Suppressor macrophage (primary cell): ENCODE data around the gene SIRPA.

Experiments
- DNase-seq, 4 experiments: peaks; one replicate each; pipeline ENCODE4 v3.0.0-alpha.2; 2020 to 2022

SIRPA gene

GRCh38 chr20:1870792-1871550 is 24.2 kb upstream of the SIRPA start:
- peak; percentile 64 to 81 (median 68) for DNase-seq

GRCh38 chr20:1871807-1872458 is 23.3 kb upstream of the SIRPA start:
- peak; percentile 78 to 92 (median 84) for DNase-seq

DNA sequence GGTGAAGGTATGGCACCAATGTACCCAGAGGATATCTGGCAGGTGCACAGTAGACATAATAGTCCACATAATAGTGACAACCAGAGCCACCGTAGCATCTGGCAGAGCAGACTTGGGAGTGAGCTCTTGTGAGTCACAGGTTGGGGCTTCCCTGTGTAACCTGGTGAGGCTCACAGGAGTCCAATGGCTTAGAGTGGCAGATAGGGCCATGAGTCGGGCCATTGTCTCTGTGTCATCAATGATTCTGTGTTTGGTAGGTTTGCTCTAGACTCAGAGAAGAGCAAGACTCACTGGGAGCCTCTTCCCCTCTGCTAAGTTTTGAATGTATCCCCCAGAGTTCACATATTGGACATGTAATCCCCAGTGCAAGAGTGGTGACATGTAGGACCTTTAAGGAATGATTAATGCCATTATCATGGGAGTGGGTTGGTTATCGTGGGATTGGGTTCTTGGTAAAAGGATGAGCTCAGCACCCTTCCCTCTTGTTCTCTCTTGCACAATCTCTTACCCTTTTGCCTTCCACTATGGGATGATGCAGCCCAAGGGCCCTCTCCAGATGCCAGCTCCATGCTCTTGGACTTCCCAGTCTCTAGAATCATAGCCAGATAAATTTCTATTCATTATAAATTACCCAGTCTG is 22.6 kb upstream of the SIRPA start:
- peak; percentile 25 to 75 (median 56) for DNase-seq

GRCh38 chr20:1874450-1875182 is 20.6 kb upstream of the SIRPA start:
- peak; percentile 92 to 97 (median 96) for DNase-seq

DNA sequence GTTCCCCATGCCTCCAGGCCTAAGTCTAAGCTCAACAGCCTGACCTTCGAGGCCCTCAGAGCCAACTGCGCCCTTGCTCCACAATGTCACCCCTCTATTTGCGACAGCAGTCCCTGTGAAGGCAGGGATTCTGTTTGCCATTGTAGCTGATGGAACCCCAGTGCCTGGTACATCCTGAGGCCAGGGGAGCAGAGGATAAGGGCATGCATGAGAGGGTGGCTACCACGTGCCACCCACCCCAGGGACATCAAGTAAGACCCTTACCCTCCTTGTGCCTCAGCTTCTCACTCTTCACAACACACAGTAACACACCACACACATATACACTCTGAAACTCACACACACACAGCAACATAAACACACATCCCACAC is 20.0 kb upstream of the SIRPA start:
- no peak for DNase-seq

DNA sequence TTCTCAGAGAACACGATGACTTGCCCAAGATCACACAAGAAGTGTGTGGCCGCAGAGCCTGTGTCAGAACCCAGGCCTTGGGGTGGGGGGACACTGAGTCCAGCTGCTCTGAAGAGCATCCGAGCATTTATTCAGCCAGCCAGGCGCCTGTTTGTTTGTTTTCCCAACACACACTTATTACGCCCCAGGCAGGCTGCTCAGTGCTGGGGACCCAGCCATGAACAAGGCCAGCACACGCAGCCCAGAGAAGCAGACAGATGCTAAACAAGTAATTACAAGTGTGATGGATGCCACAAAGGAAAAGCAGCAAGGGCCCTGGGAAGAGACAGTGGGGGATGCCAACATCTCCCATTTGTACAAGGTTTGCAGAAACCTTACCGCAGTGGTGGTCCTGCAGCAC is 19.4 kb upstream of the SIRPA start:
- DNase-seq, result no peak

DNA sequence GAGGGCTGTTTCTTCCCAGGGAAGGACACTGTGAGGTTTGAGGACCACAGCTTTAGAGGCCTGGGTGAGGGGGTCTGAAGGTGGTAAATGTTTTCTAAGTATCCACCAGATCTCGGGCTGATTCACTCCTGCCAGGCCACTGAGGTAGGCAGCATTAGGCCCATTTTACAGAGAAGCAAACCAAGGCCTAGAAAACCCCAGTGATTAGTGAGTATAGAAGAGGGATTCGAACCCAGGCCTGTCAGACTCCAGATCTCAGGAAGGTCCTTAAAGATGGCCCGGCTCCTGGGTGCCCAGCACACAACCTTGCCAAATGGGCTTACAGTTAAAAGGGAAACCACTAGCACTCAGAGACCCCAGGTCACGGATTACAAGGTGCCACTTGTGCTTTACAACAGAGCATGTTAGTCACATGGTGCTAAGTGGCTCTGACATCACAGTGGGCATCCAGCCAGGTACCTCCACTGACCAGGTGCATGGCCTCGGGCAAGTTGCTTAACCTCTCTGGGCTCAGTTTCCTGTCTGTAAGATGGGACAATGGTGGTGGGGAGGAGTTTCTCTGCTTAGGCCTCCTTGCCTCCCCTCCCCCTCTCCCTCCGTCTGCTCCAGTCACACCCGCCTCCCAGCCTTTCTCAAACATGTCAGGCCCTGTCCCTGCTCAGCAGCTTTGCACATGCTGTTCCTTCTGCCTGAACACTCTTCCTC is 18.8 kb upstream of the SIRPA start:
- DNase-seq, result no peak

- DNase-seq, result no peak
These were observed 18.1 kb upstream of the SIRPA start for GRCh38 chr20:1876975-1877608.

DNA sequence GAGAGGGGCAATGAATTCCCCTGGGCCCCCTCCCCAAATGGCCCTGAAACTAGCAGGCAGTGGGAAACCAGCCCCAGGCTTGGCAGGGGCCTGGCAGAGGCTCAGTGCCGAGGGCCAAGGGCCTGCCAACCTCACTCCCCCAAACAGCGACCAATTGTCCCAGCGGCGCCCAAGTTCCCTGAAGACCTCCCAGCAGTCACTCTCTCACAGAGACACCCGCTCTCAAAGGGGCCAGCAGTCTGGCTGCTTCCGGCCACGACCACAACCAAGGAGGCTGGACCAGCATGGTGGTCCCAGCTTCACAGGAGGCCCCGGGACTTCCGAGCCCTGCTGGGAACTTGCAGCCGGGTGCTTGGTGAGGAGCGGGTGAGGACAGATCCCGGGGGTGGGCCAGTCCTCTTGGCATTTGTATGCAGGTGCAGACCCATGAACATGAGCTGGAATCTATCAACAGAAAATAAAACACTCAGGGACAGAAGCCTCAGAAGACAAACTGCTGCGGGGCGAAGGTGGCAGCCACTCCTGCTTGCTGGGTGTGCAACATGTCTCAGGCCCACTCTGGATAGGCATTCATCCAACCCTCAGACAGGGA is 17.5 kb upstream of the SIRPA start:
- DNase-seq, result no peak

DNA sequence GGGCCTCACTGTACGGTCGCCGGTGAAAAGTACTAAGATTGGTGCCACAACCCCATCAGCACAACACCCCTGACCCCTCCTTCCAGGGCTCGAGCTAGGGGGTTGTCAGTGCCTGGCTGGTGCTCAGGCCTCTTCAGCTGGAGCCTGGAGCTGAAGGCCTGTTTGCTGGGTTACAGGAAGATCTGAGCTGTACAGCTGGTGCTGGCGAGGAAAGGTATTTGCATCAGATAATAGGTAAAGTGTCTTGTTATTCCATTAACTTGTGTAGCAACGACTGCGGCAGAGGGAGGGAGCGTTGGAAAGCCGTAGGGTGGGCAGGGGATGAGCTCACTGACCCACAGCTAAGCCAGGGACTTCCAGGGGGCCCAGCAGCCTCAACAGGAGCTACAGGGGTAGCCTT is 15.8 kb upstream of the SIRPA start:
- no peak for DNase-seq

GRCh38 chr20:1879934-1880333 is 15.3 kb upstream of the SIRPA start:
- no peak for DNase-seq

DNA sequence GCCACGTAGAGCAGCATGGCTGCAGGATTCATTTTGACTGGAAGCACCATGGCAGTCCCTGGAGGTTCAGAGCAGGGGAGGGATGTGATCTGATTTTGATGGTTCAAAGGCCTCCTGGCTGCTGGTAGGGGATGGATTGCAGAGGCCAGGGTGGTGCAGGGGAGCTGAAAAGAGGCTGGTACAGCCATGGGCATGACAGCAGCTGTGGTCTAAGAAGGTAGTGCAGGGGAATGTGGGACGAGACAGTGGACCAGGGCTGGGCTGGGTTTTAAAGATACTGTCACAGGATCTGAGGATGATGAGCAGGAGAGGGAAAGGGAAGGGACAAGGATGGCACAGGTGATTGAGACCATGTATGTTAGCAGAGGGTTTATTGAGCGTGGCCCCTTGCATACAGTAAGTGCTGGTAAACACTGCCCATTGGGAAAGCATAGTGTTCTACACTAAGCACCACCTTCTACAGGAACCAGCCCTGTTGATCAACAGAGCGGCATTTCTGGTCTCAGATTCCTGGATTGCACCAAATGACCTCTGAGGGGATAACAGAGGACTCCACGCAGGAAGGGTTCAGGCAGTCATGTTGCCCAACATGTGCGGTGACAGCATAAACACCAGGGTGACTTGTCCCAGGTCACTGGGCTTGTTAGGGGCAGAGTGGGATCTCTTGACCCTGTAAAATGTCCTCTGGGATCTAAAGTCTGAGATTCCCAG is 14.5 kb upstream of the SIRPA start:
- peak in 1 of 4 experiments; percentile 22 for DNase-seq

DNA sequence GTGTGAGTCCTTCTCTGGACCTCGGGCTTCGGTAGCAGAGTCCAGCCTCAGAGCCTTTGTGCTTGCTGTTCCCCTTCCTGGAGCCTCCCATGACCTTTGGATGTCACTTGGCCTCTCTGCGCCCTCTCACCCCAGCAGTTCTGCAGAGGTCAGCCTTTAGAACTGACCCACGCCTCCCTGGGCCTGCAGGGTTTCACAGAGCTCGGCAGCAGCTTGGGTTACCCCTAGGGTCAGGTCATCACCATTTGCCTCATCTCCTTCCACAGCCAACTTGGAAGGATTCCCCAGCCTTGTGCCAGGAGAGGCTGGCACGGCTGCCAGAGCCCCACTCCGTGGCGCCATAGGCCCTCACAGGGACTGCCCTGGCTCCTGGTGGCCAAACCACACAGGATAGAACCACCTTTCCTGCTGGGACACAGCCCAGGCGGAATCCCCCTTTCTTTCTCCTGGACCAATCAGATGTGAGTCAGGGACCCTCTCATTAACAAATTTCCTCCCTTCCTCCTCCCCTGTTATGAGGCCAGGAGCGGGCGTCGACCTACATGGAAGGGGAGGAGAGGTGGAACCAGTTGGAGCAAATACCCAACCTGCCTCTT is 13.9 kb upstream of the SIRPA start:
- DNase-seq, result peak; percentile 59 to 78 (median 78)

GRCh38 chr20:1882026-1882425 is 13.2 kb upstream of the SIRPA start:
- no peak for DNase-seq

- no peak for DNase-seq
These were observed 11.2 kb upstream of the SIRPA start for GRCh38 chr20:1883986-1884385.

GRCh38 chr20:1885254-1885653 is 10.0 kb upstream of the SIRPA start:
- no peak for DNase-seq

DNA sequence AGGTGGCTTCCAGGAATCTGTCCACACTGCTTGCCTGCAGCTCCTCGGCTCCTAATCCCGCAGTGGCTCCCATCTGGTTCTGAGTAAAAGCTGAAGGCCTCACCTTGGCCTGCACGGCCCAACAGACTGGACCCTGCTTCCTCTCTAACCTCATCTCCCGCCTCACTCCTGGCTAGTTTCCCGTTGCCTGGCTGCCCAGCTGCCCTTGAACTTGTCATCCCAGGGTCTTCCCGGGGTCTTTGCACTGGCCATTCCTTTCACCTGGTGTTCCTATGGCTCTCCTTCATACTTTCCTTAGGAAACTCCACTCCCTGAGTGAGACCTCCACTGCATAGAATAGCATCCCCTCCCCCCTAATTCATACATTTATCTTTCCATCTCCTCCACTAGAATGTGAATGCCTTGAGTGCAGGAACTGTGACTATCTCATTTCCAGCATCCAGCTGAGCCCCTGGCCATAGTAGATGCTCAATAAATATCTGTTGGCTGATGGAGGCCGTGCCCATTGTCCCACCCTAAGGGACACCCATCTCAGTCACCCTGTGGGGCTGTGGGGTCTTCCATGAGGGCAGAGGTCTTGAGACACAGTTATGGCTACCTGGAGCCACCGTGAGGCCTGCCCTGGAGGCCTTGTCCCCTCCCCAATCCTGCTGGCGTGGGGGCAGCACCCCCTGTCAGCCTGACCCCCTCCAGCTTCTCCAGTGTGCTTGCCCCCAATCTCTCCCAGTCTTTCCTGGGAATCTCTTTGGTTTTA is 9.1 kb upstream of the SIRPA start:
- DNase-seq, result no peak

GRCh38 chr20:1887321-1887720 is 7.9 kb upstream of the SIRPA start:
- DNase-seq, result no peak

DNA sequence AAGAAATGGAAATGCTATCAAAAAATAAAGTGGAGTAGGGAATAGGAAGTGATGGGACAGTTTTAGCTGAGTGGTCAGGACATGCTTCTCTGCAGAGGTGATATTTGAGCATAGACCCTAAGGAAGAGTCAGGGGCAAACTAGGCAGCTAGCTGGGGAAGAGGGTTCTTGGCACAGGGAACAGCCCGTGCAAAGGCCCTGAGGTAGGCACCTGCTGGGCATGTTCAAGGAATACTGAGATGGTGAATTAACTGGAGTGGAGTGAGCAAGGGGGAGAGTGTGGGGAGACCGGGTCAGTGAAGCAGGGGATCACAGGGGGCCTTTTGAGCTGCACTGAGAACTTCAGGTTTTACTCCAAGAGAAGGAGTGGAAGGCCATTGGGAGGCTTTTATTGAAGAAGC is 7.5 kb upstream of the SIRPA start:
- no peak for DNase-seq
